Naive thymus-derived CD4-positive, alpha-beta T cell (primary cell): ENCODE data around the gene CHD2. TPM values are rescaled to one million over a fixed set of nuclear protein-coding genes. Genes with fewer than 3 reads are reported as not detected.
A peak's percentile ranks its signal among the peaks of the same experiment; 100 is the strongest.

Source experiments
- ATAC-seq: fragments of 150-1000 bp; cut with Tn5 transposase; 2 replicates; pipeline ENCODE4 v1.10.0; 2021; ENCODE audit warnings: mild to moderate bottlenecking, moderate library complexity
- CTCF ChIA-PET: fragments of 350-600 bp; sonication (Branson Sonifier 250); formaldehyde crosslinking; loops from one replicate; lab custom pipeline; 2021; ENCODE audit warnings: antibody characterized with exemption; lab: Charles Lee
- POLR2A ChIA-PET: fragments of 350-600 bp; sonication (Branson Sonifier 250); formaldehyde crosslinking; loops from one replicate; lab custom pipeline; 2021; ENCODE audit warnings: antibody characterized with exemption, inconsistent platforms; lab: Charles Lee
- DNase-seq, 9 donors: peaks; one replicate each; pipeline versions ENCODE4 v3.0.0 to v3.0.0-alpha.2; 2020 to 2022; ENCODE audit warnings: mixed read lengths in 1 of 9
- H3K27ac ChIP-seq: one replicate; pipeline ENCODE4 v1.7.0; 2013; ENCODE audit warnings: mild to moderate bottlenecking, low read depth, low read length, moderate library complexity
- H3K27me3 ChIP-seq, 2 donors: one replicate each; pipeline ENCODE4 v1.7.0; 2013; ENCODE audit warnings: low read length in 2 of 2, mild to moderate bottlenecking in 2 of 2, moderate library complexity in 2 of 2; ENCODE audit not compliant: control insufficient read depth in 2 of 2, insufficient read depth in 2 of 2
- H3K36me3 ChIP-seq, 3 experiments: 1 replicate in 2 of 3; 2 replicates in 1 of 3; pipeline ENCODE4 v1.7.0; 2013; ENCODE audit warnings: low read length in 3 of 3, mild to moderate bottlenecking in 3 of 3, moderate library complexity in 1 of 3; ENCODE audit not compliant: insufficient read depth in 3 of 3, control insufficient read depth in 2 of 3
- H3K4me1 ChIP-seq, 2 donors: one replicate each; pipeline ENCODE4 v1.7.0; 2013; ENCODE audit warnings: low read length in 2 of 2, mild to moderate bottlenecking in 2 of 2, moderate library complexity in 1 of 2; ENCODE audit not compliant: control insufficient read depth in 2 of 2, insufficient read depth in 2 of 2
- H3K4me3 ChIP-seq: 2 replicates; pipeline ENCODE4 v1.7.0; 2013; ENCODE audit warnings: mild to moderate bottlenecking, low read length
- H3K9me3 ChIP-seq, 3 experiments: 1 replicate in 2 of 3; 2 replicates in 1 of 3; pipeline ENCODE4 v1.7.0; 2013; ENCODE audit warnings: low read length in 3 of 3; ENCODE audit not compliant: control insufficient read depth in 2 of 3
- H3K27ac Mint-ChIP-seq, 9 donors: one replicate each; pipeline ENCODE4 v1.8.0; 2020 to 2022; ENCODE audit warnings: mixed read lengths in 9 of 9, mild to moderate bottlenecking in 8 of 9, moderate library complexity in 5 of 9, inconsistent platforms in 2 of 9
- H3K27me3 Mint-ChIP-seq, 5 donors: one replicate each; pipeline ENCODE4 v1.8.0; 2021 to 2022; ENCODE audit warnings: mixed read lengths in 5 of 5, mild to moderate bottlenecking in 1 of 5
- H3K36me3 Mint-ChIP-seq, 5 donors: one replicate each; pipeline ENCODE4 v1.8.0; 2020 to 2022; ENCODE audit warnings: mixed read lengths in 5 of 5, mild to moderate bottlenecking in 3 of 5, inconsistent platforms in 1 of 5
- H3K4me1 Mint-ChIP-seq, 7 donors: one replicate each; pipeline ENCODE4 v1.8.0; 2020 to 2022; ENCODE audit warnings: mixed read lengths in 7 of 7, mild to moderate bottlenecking in 3 of 7, inconsistent platforms in 1 of 7
- H3K4me3 Mint-ChIP-seq, 10 donors: one replicate each; pipeline ENCODE4 v1.8.0; 2020 to 2022; ENCODE audit warnings: mild to moderate bottlenecking in 10 of 10, mixed read lengths in 10 of 10, moderate library complexity in 6 of 10, inconsistent platforms in 2 of 10
- H3K9me3 Mint-ChIP-seq, 11 donors: one replicate each; pipeline ENCODE4 v1.8.0; 2020 to 2022; ENCODE audit warnings: mixed read lengths in 11 of 11, mild to moderate bottlenecking in 4 of 11, inconsistent platforms in 1 of 11, moderate library complexity in 1 of 11
- intact Hi-C, 2 donors: fragments of 100-400 bp; cut with micrococcal nuclease; formaldehyde crosslinking; loops; one replicate each; pipeline ENCODE4 v1.15.1; 2023
- polyA plus RNA-seq, 2 donors: library from polyadenylated mRNA; unstranded; fragments of 300-500 nt; fragmentation: Illumina TruSeq; gene quantifications; one replicate each; pipeline ENCODE4 v1.2.3, GENCODE V29; 2021
- total RNA-seq, 6 experiments: library from RNA in 5 of 6; stranded (reverse) in 5 of 6; gene quantifications; 1 replicate in 5 of 6; 2 replicates in 1 of 6; pipeline ENCODE4 v1.2.3 and lab custom pipeline; 2021 to 2026

The CHD2 gene
- total and polyA plus RNA-seq, 7 experiments from 2014 or later: 70.0 to 492 (median 371) TPM

DNA sequence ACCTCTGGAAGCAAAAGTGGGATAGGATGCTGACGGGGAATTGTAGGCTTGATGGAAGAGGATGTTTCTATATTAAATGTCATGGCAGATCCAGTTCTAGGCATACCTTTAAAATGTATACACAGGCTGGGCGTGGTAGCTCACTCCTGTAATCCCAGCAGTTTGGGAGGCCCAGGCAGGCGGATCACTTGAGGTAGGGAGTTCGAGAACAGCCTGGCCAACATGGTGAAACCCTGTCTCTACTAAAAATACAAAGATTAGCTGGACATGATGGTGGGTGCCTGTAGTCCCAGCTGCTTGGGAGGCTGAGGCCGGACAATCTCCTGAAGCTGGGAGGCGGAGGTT, 8.6 kb downstream of the CHD2 start:
- intact Hi-C loops: loop anchor here (10.0 kb wide), 1 partner anchor 1054 kb away; the partner anchor contains the start of gene SLCO3A1 (in 2 of the 2)
- ATAC-seq: no peak
- H3K9me3 Mint-ChIP-seq: peaks cover 0 to 3% (median 0%) of the 10 kb centered on the region in 11 donors
- DNase-seq: no peak
- POLR2A ChIA-PET: interaction anchor here (1.0 to 15.9 kb wide), 10 partner anchors 8 to 98 kb away, joined by 3 to 762 read pairs (median 18); partner anchors contain the start of gene CHD2
- peak overlapping the region; percentile 79 to 100 (median 94) for H3K4me3 Mint-ChIP-seq
- H3K27ac ChIP-seq: peak overlapping the region; percentile 97
- H3K9me3 ChIP-seq: no peaks in the 10 kb centered on the region
- peaks cover 0 to 55% (median 16%) of the 10 kb centered on the region in 5 donors for H3K36me3 Mint-ChIP-seq
- no peaks in the 10 kb centered on the region for H3K27me3 Mint-ChIP-seq
- CTCF ChIA-PET: interaction anchor here (1.1 to 4.6 kb wide), 7 partner anchors 8 to 112 kb away, joined by 3 to 35 read pairs (median 7); partner anchors contain the start of gene CHD2
- H3K27me3 ChIP-seq: no peaks in the 10 kb centered on the region
- peak overlapping the region; percentile 33 for H3K4me3 ChIP-seq
- no peaks in the 10 kb centered on the region for H3K36me3 ChIP-seq
- peaks cover 64 to 96% (median 91%) of the 10 kb centered on the region in 7 donors for H3K4me1 Mint-ChIP-seq
- H3K4me1 ChIP-seq: peaks cover 81 to 82% of the 10 kb centered on the region in 2 donors
- peak overlapping the region; percentile 96 to 100 (median 100) for H3K27ac Mint-ChIP-seq

DNA sequence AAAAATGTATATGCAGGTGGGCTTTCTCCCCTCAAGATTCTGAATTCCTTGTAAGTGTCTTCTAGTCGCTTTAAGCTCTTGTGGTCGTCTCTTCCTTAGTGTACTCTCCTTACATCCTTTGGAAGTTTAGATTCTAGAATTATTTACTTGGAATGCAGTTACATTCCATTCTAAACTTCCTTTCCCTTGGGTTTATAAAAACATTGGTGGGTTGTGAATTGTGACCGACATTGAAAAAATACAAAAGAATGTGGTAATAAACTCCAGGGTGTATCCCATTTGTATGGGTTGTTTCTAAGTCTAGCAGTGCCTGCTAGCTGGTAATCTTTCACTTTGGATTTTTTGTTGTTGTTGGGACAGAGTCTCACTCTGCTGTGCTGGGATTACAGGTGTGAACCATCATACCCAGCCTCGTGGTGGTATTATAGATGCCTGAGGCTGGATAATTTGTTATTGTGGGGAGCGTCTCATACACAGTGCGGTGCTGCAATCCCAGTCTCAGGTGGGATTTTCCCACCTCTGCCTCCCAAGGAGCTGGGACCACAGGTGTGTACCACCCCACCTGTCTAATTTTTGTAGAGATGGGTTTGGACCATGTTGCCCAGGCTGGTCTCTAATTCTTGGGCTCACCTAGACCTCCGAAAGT, 9.1 kb downstream of the CHD2 start:
- DNase-seq: no peak
- Mint-ChIP-seq H3K9me3 (peaks cover 0 to 3% (median 0%) of the 10 kb centered on the region in 11 donors), H3K27ac (peak overlapping the region; percentile 70 to 100 (median 100)), H3K27me3 (no peaks in the 10 kb centered on the region), H3K36me3 (peaks cover 0 to 52% (median 12%) of the 10 kb centered on the region in 5 donors), H3K4me3 (peak overlapping the region; percentile 13 to 98 (median 70)), H3K4me1 (peaks cover 66 to 97% (median 93%) of the 10 kb centered on the region in 7 donors)
- Histone ChIP-seq H3K27me3 (no peaks in the 10 kb centered on the region), H3K9me3 (no peaks in the 10 kb centered on the region), H3K4me1 (peaks cover 86 to 88% of the 10 kb centered on the region in 2 donors), H3K36me3 (no peaks in the 10 kb centered on the region), H3K4me3 (no peak overlapping the region), H3K27ac (peak overlapping the region; percentile 97)
- ATAC-seq: no peak
- intact Hi-C loops: loop anchor here (10.0 kb wide), 1 partner anchor 1054 kb away; the partner anchor contains the start of gene SLCO3A1 (in 2 of the 2)
- POLR2A ChIA-PET: interaction anchor here (1.0 to 15.9 kb wide), 9 partner anchors 9 to 98 kb away, joined by 3 to 762 read pairs (median 18); partner anchors contain the start of gene CHD2
- CTCF ChIA-PET: interaction anchor here (1.3 to 4.6 kb wide), 5 partner anchors 8 to 113 kb away, joined by 3 to 35 read pairs (median 13); partner anchors contain the start of gene CHD2

DNA sequence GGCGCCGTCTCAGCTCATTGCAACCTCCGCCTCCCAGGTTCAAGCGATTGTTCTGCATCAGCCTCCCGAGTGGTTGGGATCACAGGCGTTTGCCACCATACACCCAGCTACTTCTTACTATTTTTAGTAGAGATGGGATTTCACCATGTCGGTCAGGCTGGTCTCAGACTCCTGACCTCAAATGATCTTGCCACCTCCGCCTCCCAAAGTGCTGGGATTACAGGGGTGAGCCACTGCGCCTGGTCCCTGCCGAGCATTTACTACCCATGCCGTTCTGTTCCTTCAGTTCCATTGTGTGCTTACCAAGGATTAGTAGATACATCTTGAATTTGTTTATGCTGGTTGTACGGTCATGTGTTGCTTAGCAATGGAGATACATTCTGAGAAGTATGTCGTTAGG, 10.3 kb downstream of the CHD2 start:
- DNase-seq (no peak), ATAC-seq (no peak)
- Mint-ChIP-seq H3K9me3 (peaks cover 0 to 3% (median 0%) of the 10 kb centered on the region in 11 donors), H3K36me3 (peaks cover 0 to 56% (median 14%) of the 10 kb centered on the region in 5 donors), H3K4me1 (peaks cover 72 to 99% (median 94%) of the 10 kb centered on the region in 7 donors), H3K27me3 (no peaks in the 10 kb centered on the region), H3K27ac (peak overlapping the region; percentile 68 to 96 (median 93)), H3K4me3 (peak overlapping the region; percentile 56 to 81 (median 72))
- Histone ChIP-seq H3K27me3 (no peaks in the 10 kb centered on the region), H3K4me1 (peaks cover 86 to 87% of the 10 kb centered on the region in 2 donors), H3K27ac (peak overlapping the region; percentile 56), H3K4me3 (no peak overlapping the region), H3K36me3 (no peaks in the 10 kb centered on the region), H3K9me3 (no peaks in the 10 kb centered on the region)
- intact Hi-C loops: no loop called here
- ChIA-PET CTCF (interaction anchor here (1.6 to 4.1 kb wide), 2 partner anchors 10 to 102 kb away, joined by 7 to 18 read pairs; partner anchors contain the start of gene CHD2), POLR2A (interaction anchor here (0.6 to 15.9 kb wide), 6 partner anchors 10 to 102 kb away, joined by 3 to 762 read pairs (median 180); partner anchors contain the start of gene CHD2)

DNA sequence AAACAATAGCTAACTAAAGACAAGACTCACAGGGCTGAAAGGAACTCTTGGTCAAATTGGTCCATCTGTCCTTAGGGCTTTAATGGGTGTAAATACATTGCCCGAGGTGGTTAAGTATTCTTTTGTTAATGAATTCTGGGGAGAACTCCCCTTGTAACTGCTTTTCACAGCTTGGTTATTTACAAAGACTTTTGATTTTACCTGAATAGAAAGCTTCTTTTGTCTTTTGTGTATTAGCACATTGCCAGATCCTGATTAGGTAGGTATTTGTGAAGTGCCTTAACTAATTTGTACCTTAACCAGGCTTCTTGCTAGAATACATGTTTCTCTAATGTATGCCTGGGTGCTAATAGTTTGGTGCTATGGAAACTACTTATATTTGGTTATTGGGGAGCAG, 14.0 kb downstream of the CHD2 start:
- no peaks in the 10 kb centered on the region for H3K27me3 Mint-ChIP-seq
- peaks cover 60 to 91% (median 81%) of the 10 kb centered on the region in 7 donors for H3K4me1 Mint-ChIP-seq
- peak overlapping the region; percentile 93 to 100 (median 98) for H3K27ac Mint-ChIP-seq
- ATAC-seq: no peak
- no peaks in the 10 kb centered on the region for H3K27me3 ChIP-seq
- ChIA-PET POLR2A (interaction anchor here (0.6 to 18.6 kb wide), 15 partner anchors 9 to 116 kb away, joined by 3 to 342 read pairs (median 17); partner anchors contain the start of gene CHD2), CTCF (interaction anchor here (0.7 to 11.2 kb wide), 8 partner anchors 10 to 118 kb away, joined by 3 to 70 read pairs (median 5); partner anchors contain the start of gene CHD2)
- H3K27ac ChIP-seq: peak overlapping the region; percentile 92
- H3K9me3 Mint-ChIP-seq: peaks cover 0 to 2% (median 0%) of the 10 kb centered on the region in 11 donors
- H3K4me3 ChIP-seq: peak overlapping the region; percentile 44
- H3K4me3 Mint-ChIP-seq: peak overlapping the region; percentile 68 to 99 (median 93)
- H3K36me3 ChIP-seq: no peaks in the 10 kb centered on the region
- peaks cover 0 to 59% (median 21%) of the 10 kb centered on the region in 5 donors for H3K36me3 Mint-ChIP-seq
- H3K4me1 ChIP-seq: peaks cover 71 to 78% of the 10 kb centered on the region in 2 donors
- intact Hi-C loops: loop anchor here (1.0 kb wide), 2 partner anchors 10 to 32 kb away; no protein-coding TSS in a partner anchor
- H3K9me3 ChIP-seq: no peaks in the 10 kb centered on the region
- no peak for DNase-seq

DNA sequence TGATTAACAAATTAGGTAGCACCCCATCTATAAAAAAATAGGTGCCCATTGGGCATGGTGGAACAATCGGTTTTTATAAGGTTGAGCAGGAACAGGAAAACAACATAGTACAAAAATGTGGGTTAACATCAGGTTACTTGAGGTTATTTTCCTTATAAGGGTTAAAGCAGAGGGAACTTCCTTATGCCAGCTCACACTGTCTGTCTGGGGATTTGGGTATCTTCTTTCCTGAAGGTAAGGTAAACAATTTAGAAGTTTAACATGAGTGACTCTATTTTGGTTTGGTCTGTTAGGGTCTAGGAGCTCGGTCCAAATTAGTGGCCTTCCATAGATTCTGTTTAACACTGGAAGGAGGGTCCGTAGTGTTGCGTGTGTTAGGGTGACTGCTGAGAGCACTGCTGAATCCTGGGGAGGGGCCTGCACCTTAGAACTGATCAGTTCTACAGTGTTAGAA, 14.7 kb downstream of the CHD2 start:
- intact Hi-C loops: loop anchor here (1.0 kb wide), 2 partner anchors 10 to 32 kb away; no protein-coding TSS in a partner anchor

More for the DNA sequence above, 14.7 kb downstream of the CHD2 start:
- peak overlapping the region; percentile 92 for H3K27ac ChIP-seq
- peak overlapping the region; percentile 44 for H3K4me3 ChIP-seq
- ATAC-seq (peak; percentile 83), DNase-seq (peak in 7 of 9 donors; percentile 51 to 74 (median 72))
- POLR2A ChIA-PET: interaction anchor here (0.6 to 18.6 kb wide), 15 partner anchors 8 to 117 kb away, joined by 3 to 342 read pairs (median 17); partner anchors contain the start of gene CHD2
- no peaks in the 10 kb centered on the region for H3K27me3 Mint-ChIP-seq
- H3K9me3 ChIP-seq: no peaks in the 10 kb centered on the region
- H3K4me1 Mint-ChIP-seq: peaks cover 56 to 91% (median 81%) of the 10 kb centered on the region in 7 donors
- H3K36me3 Mint-ChIP-seq: peaks cover 0 to 55% (median 21%) of the 10 kb centered on the region in 5 donors
- H3K27me3 ChIP-seq: no peaks in the 10 kb centered on the region
- H3K9me3 Mint-ChIP-seq: peaks cover 0 to 2% (median 0%) of the 10 kb centered on the region in 11 donors
- CTCF ChIA-PET: interaction anchor here (1.1 to 11.2 kb wide), 5 partner anchors 11 to 119 kb away, joined by 3 to 70 read pairs (median 9); partner anchors contain the start of gene CHD2
- H3K4me1 ChIP-seq: peaks cover 68 to 73% of the 10 kb centered on the region in 2 donors
- H3K4me3 Mint-ChIP-seq: peak overlapping the region; percentile 68 to 99 (median 93)
- no peaks in the 10 kb centered on the region for H3K36me3 ChIP-seq
- peak overlapping the region; percentile 93 to 100 (median 98) for H3K27ac Mint-ChIP-seq
